Erythroblast (primary cell): Measurements from ENCODE around the gene TRPC4AP.

Source experiments
- GATA1 ChIP-seq: IDR thresholded peaks from 2 replicates; pipeline ENCODE4 v1.6.1; 2011; ENCODE audit warnings: low read depth, mild to moderate bottlenecking, control low read depth, low read length, moderate library complexity
- POLR2A ChIP-seq: IDR thresholded peaks from 2 replicates; pipeline ENCODE4 v1.6.1; 2011; ENCODE audit warnings: mild to moderate bottlenecking, low read length

- no peak for TF ChIP-seq POLR2A
- no peak for TF ChIP-seq GATA1
Observed at GRCh38 chr20:34993941-34994508, 98.6 kb downstream of the TRPC4AP start.
